Neural progenitor cell (in vitro differentiated cells): Measurements from ENCODE around the gene MGLL. TPM values are rescaled to one million over a fixed set of nuclear protein-coding genes. Genes with fewer than 3 reads are reported as not detected.
A peak's percentile ranks its signal among the peaks of the same experiment; 100 is the strongest.

Experiments
- DNase-seq: peaks from one replicate; pipeline ENCODE4 v3.0.0-alpha.2; 2016; ENCODE audit warnings: low spot score
- H2AFZ ChIP-seq: fragments of 200-600 bp; sonication (generic); replicated peaks from 2 replicates; pipeline ENCODE4 v1.6.1; 2016; ENCODE audit warnings: antibody characterized with exemption
- H3F3A ChIP-seq: fragments of 200-600 bp; sonication (generic); 2 replicates; pipeline ENCODE4 v1.6.1; 2016; ENCODE audit warnings: antibody characterized with exemption, low read depth
- H3K27ac ChIP-seq: fragments of 200-600 bp; sonication (generic); 2 replicates; pipeline ENCODE4 v1.5.1; 2016; ENCODE audit warnings: mild to moderate bottlenecking
- H3K27me3 ChIP-seq: fragments of 200-600 bp; sonication (generic); 2 replicates; pipeline ENCODE4 v1.6.1; 2016; ENCODE audit warnings: mild to moderate bottlenecking, moderate library complexity
- H3K36me3 ChIP-seq: fragments of 200-600 bp; sonication (generic); 2 replicates; pipeline ENCODE4 v1.5.1; 2016
- H3K4me1 ChIP-seq: fragments of 200-600 bp; sonication (generic); 2 replicates; pipeline ENCODE4 v1.6.1; 2016; ENCODE audit warnings: mixed run types
- H3K4me2 ChIP-seq: fragments of 200-600 bp; sonication (generic); 2 replicates; pipeline ENCODE4 v1.6.1; 2016
- H3K4me3 ChIP-seq: fragments of 200-600 bp; sonication (generic); 2 replicates; pipeline ENCODE4 v1.5.1; 2016
- H3K79me2 ChIP-seq: fragments of 200-600 bp; sonication (generic); 2 replicates; pipeline ENCODE4 v1.6.1; 2016; ENCODE audit warnings: low read depth
- H3K9ac ChIP-seq: fragments of 200-600 bp; sonication (generic); 2 replicates; pipeline ENCODE4 v1.6.1; 2016
- H3K9me3 ChIP-seq: fragments of 200-600 bp; sonication (generic); 2 replicates; pipeline ENCODE4 v1.5.1; 2016; ENCODE audit warnings: low read depth
- H4K20me1 ChIP-seq: fragments of 200-600 bp; sonication (generic); 2 replicates; pipeline ENCODE4 v1.6.1; 2016; ENCODE audit warnings: low read depth
- H3K27ac Mint-ChIP-seq: 3 replicates; pipeline ENCODE4 v1.8.0; 2021; ENCODE audit warnings: mixed read lengths
- H3K27me3 Mint-ChIP-seq: 2 replicates; pipeline ENCODE4 v1.8.0; 2022; ENCODE audit warnings: low read depth, mild to moderate bottlenecking, inconsistent platforms, moderate library complexity, mixed read lengths; ENCODE audit not compliant: insufficient read depth
- H3K36me3 Mint-ChIP-seq: 3 replicates; pipeline ENCODE4 v1.8.0; 2021; ENCODE audit warnings: mixed read lengths
- H3K4me1 Mint-ChIP-seq: 3 replicates; pipeline ENCODE4 v1.8.0; 2021; ENCODE audit warnings: mixed read lengths
- H3K4me3 Mint-ChIP-seq: 3 replicates; pipeline ENCODE4 v1.8.0; 2021; ENCODE audit warnings: mild to moderate bottlenecking, moderate library complexity, mixed read lengths
- H3K9me3 Mint-ChIP-seq: 3 replicates; pipeline ENCODE4 v1.8.0; 2020; ENCODE audit warnings: mixed read lengths
- EZH2 ChIP-seq: fragments of 200-600 bp; sonication (generic); IDR thresholded peaks from 2 replicates; pipeline ENCODE4 v1.6.1; 2017; ENCODE audit warnings: antibody characterized with exemption, mild to moderate bottlenecking, moderate library complexity
- EZH2phosphoT487 ChIP-seq: fragments of 200-600 bp; sonication (generic); IDR thresholded peaks from 2 replicates; pipeline ENCODE4 v1.6.1; 2017; ENCODE audit warnings: antibody characterized with exemption
- total RNA-seq: library from RNA; depleted of rRNA; stranded (reverse); fragments of >200 nt; gene quantifications from 2 replicates; pipeline ENCODE4 v1.2.3, GENCODE V29; 2015; ENCODE audit warnings: low replicate concordance
- TF ChIP-seq, protein P1 (sequence below): fragments of 200-600 bp; sonication (generic); IDR thresholded peaks from 2 replicates; pipeline ENCODE4 v1.5.1; 2017; ENCODE audit warnings: antibody characterized with exemption, mild to moderate bottlenecking

MGLL gene
- total RNA-seq, 1 donor from 2014 or later, result 0.15 TPM

DNA sequence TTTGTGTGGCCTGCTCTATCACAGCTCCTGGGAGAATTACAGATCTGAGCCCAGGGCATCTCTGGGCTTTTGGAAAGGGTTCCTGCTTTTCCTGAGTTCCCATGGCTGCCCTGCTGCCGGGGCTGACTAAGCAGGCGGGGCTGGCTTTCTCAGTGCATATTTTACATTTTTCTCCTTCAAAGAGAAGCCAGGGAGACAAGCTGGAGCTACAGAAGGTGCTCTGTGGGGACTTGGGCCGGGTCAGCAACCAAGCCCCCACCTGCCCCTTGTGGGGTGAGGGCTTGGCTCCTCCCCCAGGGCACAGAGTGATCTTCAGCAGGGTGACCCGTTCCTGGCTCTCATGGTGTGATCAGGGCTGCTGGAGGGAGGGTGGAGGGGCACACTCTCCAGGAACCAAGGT is 132.2 kb downstream of the MGLL start:
- Mint-ChIP-seq H3K4me3 (no peak overlapping the region), H3K4me1 (peaks cover 13% of the 10 kb centered on the region), H3K36me3 (no peaks in the 10 kb centered on the region), H3K27ac (peak overlapping the region; percentile 53), H3K27me3 (peaks cover 6% of the 10 kb centered on the region), H3K9me3 (no peaks in the 10 kb centered on the region)
- TF ChIP-seq, protein P1, sequence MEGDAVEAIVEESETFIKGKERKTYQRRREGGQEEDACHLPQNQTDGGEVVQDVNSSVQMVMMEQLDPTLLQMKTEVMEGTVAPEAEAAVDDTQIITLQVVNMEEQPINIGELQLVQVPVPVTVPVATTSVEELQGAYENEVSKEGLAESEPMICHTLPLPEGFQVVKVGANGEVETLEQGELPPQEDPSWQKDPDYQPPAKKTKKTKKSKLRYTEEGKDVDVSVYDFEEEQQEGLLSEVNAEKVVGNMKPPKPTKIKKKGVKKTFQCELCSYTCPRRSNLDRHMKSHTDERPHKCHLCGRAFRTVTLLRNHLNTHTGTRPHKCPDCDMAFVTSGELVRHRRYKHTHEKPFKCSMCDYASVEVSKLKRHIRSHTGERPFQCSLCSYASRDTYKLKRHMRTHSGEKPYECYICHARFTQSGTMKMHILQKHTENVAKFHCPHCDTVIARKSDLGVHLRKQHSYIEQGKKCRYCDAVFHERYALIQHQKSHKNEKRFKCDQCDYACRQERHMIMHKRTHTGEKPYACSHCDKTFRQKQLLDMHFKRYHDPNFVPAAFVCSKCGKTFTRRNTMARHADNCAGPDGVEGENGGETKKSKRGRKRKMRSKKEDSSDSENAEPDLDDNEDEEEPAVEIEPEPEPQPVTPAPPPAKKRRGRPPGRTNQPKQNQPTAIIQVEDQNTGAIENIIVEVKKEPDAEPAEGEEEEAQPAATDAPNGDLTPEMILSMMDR, result no peak
- TF ChIP-seq EZH2phosphoT487 (no peak), EZH2 (no peak)
- Histone ChIP-seq H3F3A (peaks cover 8% of the 10 kb centered on the region), H3K9me3 (no peaks in the 10 kb centered on the region), H4K20me1 (no peaks in the 10 kb centered on the region), H3K4me2 (no peak overlapping the region), H3K27me3 (no peaks in the 10 kb centered on the region), H3K27ac (no peak overlapping the region), H3K4me1 (peaks cover 28% of the 10 kb centered on the region), H3K9ac (no peak overlapping the region), H3K4me3 (no peak overlapping the region), H3K36me3 (no peaks in the 10 kb centered on the region), H2AFZ (peak overlapping the region; percentile 58), H3K79me2 (no peaks in the 10 kb centered on the region)
- no peak for DNase-seq

GRCh38 chr3:127689266-127689860 is 133.0 kb downstream of the MGLL start:
- H3K9ac ChIP-seq, result no peak overlapping the region
- Mint-ChIP-seq H3K27me3 (peaks cover 8% of the 10 kb centered on the region), H3K4me1 (peaks cover 12% of the 10 kb centered on the region), H3K27ac (peak overlapping the region; percentile 91), H3K4me3 (no peak overlapping the region), H3K9me3 (no peaks in the 10 kb centered on the region), H3K36me3 (no peaks in the 10 kb centered on the region)
- peaks cover 8% of the 10 kb centered on the region for H3F3A ChIP-seq
- no peaks in the 10 kb centered on the region for H3K27me3 ChIP-seq
- no peaks in the 10 kb centered on the region for H3K79me2 ChIP-seq
- H3K36me3 ChIP-seq, result no peaks in the 10 kb centered on the region
- H3K4me2 ChIP-seq, result peak overlapping the region; percentile 63
- TF ChIP-seq EZH2phosphoT487, result no peak
- TF ChIP-seq, protein P1, result no peak
- TF ChIP-seq EZH2, result no peak
- H3K27ac ChIP-seq, result no peak overlapping the region
- H3K9me3 ChIP-seq, result no peaks in the 10 kb centered on the region
- no peak for DNase-seq
- H3K4me3 ChIP-seq, result no peak overlapping the region
- H3K4me1 ChIP-seq, result peaks cover 28% of the 10 kb centered on the region
- no peaks in the 10 kb centered on the region for H4K20me1 ChIP-seq
- no peak overlapping the region for H2AFZ ChIP-seq

GRCh38 chr3:127688416-127689265 is 133.7 kb downstream of the MGLL start:
- Histone ChIP-seq H2AFZ (no peak overlapping the region), H3K27ac (no peak overlapping the region), H4K20me1 (no peaks in the 10 kb centered on the region), H3K4me3 (no peak overlapping the region), H3K4me2 (peak overlapping the region; percentile 63), H3K9ac (no peak overlapping the region), H3K79me2 (no peaks in the 10 kb centered on the region), H3K36me3 (no peaks in the 10 kb centered on the region), H3K4me1 (peaks cover 28% of the 10 kb centered on the region), H3F3A (peaks cover 14% of the 10 kb centered on the region), H3K27me3 (no peaks in the 10 kb centered on the region), H3K9me3 (no peaks in the 10 kb centered on the region)
- Mint-ChIP-seq H3K9me3 (no peaks in the 10 kb centered on the region), H3K4me3 (peak overlapping the region; percentile 38), H3K27me3 (peaks cover 10% of the 10 kb centered on the region), H3K36me3 (no peaks in the 10 kb centered on the region), H3K27ac (peak overlapping the region; percentile 91), H3K4me1 (peaks cover 10% of the 10 kb centered on the region)
- peak; percentile 58 for DNase-seq
- TF ChIP-seq EZH2 (no peak), EZH2phosphoT487 (no peak)
- TF ChIP-seq, protein P1, result no peak
